Neural crest cell (in vitro differentiated cells): ENCODE results near the gene NMNAT3. TPM values are rescaled to one million over a fixed set of nuclear protein-coding genes. Genes with fewer than 3 reads are reported as not detected.

Experiments used
- DNase-seq: peaks from one replicate; pipeline ENCODE4 v3.0.0; 2021; ENCODE audit warnings: low read depth, mixed read lengths, low spot score
- H3K27ac Mint-ChIP-seq: one replicate; pipeline ENCODE4 v1.8.0; 2021; ENCODE audit warnings: mild to moderate bottlenecking, mixed read lengths; ENCODE audit not compliant: unreplicated experiment
- H3K27me3 Mint-ChIP-seq: 2 replicates; pipeline ENCODE4 v1.8.0; 2021; ENCODE audit warnings: low read depth, mild to moderate bottlenecking, mixed read lengths
- H3K36me3 Mint-ChIP-seq: 2 replicates; pipeline ENCODE4 v1.8.0; 2021; ENCODE audit warnings: low read depth, mild to moderate bottlenecking, mixed read lengths
- H3K4me1 Mint-ChIP-seq: 2 replicates; pipeline ENCODE4 v1.8.0; 2021; ENCODE audit warnings: mixed read lengths
- H3K4me3 Mint-ChIP-seq: one replicate; pipeline ENCODE4 v1.8.0; 2021; ENCODE audit warnings: mild to moderate bottlenecking, mixed read lengths
- H3K9me3 Mint-ChIP-seq: 2 replicates; pipeline ENCODE4 v1.8.0; 2021; ENCODE audit warnings: mixed read lengths
- total RNA-seq: library from RNA; stranded (reverse); gene quantifications from 2 replicates; pipeline ENCODE4 v1.2.1, GENCODE V29; 2021
- TF ChIP-seq, protein P1 (sequence below): fragments of 200-600 bp; sonication (generic); conservative IDR thresholded peaks from 2 replicates; pipeline ENCODE4 v1.5.0; 2021; ENCODE audit warnings: antibody characterized with exemption, mild to moderate bottlenecking

The NMNAT3 gene
- total RNA-seq, 1 donor from 2014 or later: 2.5 TPM

DNA sequence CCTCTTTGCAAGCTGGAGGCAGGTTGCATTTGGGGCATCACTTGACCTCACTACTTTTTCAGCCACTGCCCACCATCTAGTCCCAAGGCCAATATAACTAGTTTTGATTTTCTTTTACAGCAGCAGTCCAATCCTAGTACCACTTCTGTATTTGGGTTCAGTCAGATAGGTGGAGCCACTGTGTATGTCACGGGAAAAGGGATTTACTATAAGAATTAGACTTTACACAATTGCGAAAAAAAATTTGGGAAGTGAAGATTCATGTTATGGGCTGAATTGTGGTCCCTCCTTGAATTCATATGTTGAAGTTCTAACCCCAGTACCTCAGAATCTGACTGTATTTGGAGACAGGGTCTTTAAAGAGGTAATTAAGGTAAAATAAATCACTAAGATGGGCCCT, 37.4 kb upstream of the NMNAT3 start:
- TF ChIP-seq, protein P1, sequence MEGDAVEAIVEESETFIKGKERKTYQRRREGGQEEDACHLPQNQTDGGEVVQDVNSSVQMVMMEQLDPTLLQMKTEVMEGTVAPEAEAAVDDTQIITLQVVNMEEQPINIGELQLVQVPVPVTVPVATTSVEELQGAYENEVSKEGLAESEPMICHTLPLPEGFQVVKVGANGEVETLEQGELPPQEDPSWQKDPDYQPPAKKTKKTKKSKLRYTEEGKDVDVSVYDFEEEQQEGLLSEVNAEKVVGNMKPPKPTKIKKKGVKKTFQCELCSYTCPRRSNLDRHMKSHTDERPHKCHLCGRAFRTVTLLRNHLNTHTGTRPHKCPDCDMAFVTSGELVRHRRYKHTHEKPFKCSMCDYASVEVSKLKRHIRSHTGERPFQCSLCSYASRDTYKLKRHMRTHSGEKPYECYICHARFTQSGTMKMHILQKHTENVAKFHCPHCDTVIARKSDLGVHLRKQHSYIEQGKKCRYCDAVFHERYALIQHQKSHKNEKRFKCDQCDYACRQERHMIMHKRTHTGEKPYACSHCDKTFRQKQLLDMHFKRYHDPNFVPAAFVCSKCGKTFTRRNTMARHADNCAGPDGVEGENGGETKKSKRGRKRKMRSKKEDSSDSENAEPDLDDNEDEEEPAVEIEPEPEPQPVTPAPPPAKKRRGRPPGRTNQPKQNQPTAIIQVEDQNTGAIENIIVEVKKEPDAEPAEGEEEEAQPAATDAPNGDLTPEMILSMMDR: no peak
- Mint-ChIP-seq H3K27ac (no peak overlapping the region), H3K4me3 (no peak overlapping the region), H3K4me1 (no peaks in the 10 kb centered on the region), H3K36me3 (no peaks in the 10 kb centered on the region), H3K27me3 (peaks cover 18% of the 10 kb centered on the region), H3K9me3 (no peaks in the 10 kb centered on the region)
- no peak for DNase-seq

DNA sequence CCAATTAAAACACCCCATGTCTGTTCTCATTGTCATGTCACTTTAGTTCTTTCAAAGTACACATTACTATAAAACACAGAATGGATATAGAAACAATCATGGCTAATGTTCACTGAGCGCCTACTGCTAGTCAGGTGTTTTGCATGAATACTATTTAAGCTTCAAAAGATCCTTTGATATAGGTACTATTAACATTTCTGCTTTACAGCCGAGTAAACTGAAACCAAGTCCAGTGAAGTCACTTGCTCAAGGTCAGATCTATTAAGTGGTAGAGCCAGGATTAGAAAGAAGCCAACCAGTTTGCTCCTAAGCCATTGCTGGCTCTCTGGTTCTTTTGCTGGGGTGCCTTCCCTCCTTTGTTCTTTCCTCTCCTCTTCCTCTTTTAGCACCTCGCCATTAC, 32.4 kb upstream of the NMNAT3 start:
- peaks cover 23% of the 10 kb centered on the region for H3K27me3 Mint-ChIP-seq

DNA sequence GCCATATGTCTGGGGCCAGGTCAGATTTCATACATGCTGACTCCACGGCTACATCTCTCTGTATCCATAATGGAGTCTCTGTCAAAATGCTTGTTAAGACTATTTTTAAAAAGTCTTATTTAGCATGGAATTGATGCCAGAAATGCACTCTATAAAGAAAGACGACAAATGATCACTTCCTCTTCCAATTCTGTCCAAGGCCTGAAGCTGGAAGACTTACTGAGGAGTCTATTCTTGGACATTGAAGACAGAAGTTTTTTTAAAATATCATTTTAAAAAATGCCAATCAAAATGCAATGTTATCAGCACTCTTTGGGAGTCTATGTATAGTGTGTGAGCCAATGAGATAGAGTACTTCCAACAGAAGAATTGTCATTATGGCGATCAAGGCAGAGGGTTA, 27.9 kb upstream of the NMNAT3 start:
- H3K4me3 Mint-ChIP-seq: no peak overlapping the region
- no peaks in the 10 kb centered on the region for H3K36me3 Mint-ChIP-seq
- TF ChIP-seq, protein P1: no peak
- DNase-seq: no peak
- H3K4me1 Mint-ChIP-seq: no peaks in the 10 kb centered on the region
- H3K27me3 Mint-ChIP-seq: peaks cover 44% of the 10 kb centered on the region
- H3K9me3 Mint-ChIP-seq: no peaks in the 10 kb centered on the region
- no peak overlapping the region for H3K27ac Mint-ChIP-seq

More for the DNA sequence above, 32.4 kb upstream of the NMNAT3 start:
- TF ChIP-seq, protein P1: no peak
- H3K36me3 Mint-ChIP-seq: no peaks in the 10 kb centered on the region
- no peak overlapping the region for H3K27ac Mint-ChIP-seq
- no peaks in the 10 kb centered on the region for H3K9me3 Mint-ChIP-seq
- H3K4me3 Mint-ChIP-seq: no peak overlapping the region
- DNase-seq: no peak
- H3K4me1 Mint-ChIP-seq: no peaks in the 10 kb centered on the region

DNA sequence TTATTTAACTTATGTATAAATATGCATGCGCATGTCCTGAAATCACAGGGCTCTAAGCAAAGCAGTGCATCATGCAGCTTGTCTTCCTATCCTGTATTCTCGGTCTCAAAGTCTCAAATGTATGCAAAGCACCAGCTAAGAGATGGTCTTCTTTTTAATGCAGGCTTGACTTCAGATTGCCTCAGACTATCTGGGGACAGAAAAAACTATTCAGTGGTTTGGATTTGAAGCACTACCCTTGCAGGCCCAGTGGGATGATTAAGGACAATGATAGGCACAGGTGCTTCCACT, 18.5 kb upstream of the NMNAT3 start:
- Mint-ChIP-seq H3K4me3 (no peak overlapping the region), H3K27ac (no peak overlapping the region), H3K36me3 (no peaks in the 10 kb centered on the region), H3K9me3 (no peaks in the 10 kb centered on the region), H3K4me1 (peaks cover 4% of the 10 kb centered on the region), H3K27me3 (peaks cover 31% of the 10 kb centered on the region)
- no peak for DNase-seq
- TF ChIP-seq, protein P1: no peak

DNA sequence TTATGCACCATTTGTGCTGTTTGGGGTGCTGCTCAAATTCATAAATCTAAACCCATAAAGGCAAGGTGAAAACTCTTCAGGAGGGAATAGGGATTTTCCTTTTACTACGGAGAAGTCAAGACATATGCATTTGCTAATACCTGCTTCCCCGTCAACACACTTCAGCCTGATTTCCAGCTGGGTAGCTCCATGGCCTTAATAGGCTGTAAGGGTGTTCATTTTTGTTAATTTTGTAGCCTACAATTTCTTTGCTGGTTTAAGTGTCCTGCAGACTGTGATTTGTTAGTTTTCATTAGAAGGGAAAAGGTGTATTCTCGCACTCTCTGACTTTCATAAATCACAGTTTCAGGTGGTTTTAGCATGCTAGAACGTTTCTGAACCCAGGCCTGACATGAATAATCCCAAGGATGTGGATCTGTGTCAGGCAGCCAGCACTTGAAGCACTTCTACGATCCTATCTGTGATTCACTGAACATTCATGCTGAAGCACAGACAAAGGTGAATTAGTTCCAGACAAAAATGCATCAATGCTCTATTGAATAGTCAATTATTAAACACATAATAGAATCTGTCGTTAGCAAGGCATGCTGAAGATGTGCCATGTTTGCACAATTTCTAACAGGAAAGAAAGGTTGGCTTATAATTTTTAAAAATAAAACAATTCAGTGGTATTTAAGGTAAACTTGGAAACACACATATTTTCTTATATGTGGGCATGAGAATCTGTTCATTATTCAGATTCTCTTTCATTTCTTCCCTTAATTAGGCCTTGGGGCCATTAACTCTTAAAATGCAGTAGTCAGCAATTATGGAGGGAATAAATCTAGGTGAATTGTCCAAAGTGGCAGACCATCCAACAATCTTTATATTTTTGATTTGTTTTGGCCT, 17.9 kb upstream of the NMNAT3 start:
- Mint-ChIP-seq H3K27ac (no peak overlapping the region), H3K4me3 (no peak overlapping the region), H3K36me3 (no peaks in the 10 kb centered on the region), H3K9me3 (no peaks in the 10 kb centered on the region), H3K27me3 (peaks cover 31% of the 10 kb centered on the region), H3K4me1 (peaks cover 4% of the 10 kb centered on the region)
- TF ChIP-seq, protein P1: no peak
- DNase-seq: no peak
